Measurements from ENCODE around the gene HMGN1.

Gene HMGN1

GRCh38 chr21:39388038-39388810 lies 39.3 kb upstream of the HMGN1 start:
- Mint-ChIP-seq H3K9me3 (no peaks in the 10 kb centered on the region), H3K27me3 (ENCODE audit: low read depth, poor library complexity) (peaks cover 3% of the 10 kb centered on the region), H3K27ac (peak overlapping the region; percentile 96), H3K4me1 (peaks cover 49% of the 10 kb centered on the region), H3K4me3 (peak overlapping the region; percentile 80), H3K36me3 (ENCODE audit: low read depth) (peaks cover 26% of the 10 kb centered on the region)
- peak; percentile 88 for TF ChIP-seq CTCF (IDR thresholded peaks at IDR 0.05)
- peak; percentile 95 for DNase-seq

- TF ChIP-seq CTCF (IDR thresholded peaks at IDR 0.05) = no peak
- peak; percentile 97 for DNase-seq
- H3K4me3 Mint-ChIP-seq = peak overlapping the region; percentile 80
- peaks cover 20% of the 10 kb centered on the region for H3K36me3 Mint-ChIP-seq (ENCODE audit: low read depth)
- H3K27me3 Mint-ChIP-seq (ENCODE audit: low read depth, poor library complexity) = peaks cover 3% of the 10 kb centered on the region
- H3K4me1 Mint-ChIP-seq = peaks cover 44% of the 10 kb centered on the region
- H3K27ac Mint-ChIP-seq = no peak overlapping the region
- no peaks in the 10 kb centered on the region for H3K9me3 Mint-ChIP-seq
These were observed 38.7 kb upstream of the HMGN1 start for GRCh38 chr21:39387461-39388037.

- peaks cover 3% of the 10 kb centered on the region for H3K27me3 Mint-ChIP-seq (ENCODE audit: low read depth, poor library complexity)
- no peak for TF ChIP-seq CTCF (IDR thresholded peaks at IDR 0.05)
- no peaks in the 10 kb centered on the region for H3K9me3 Mint-ChIP-seq
- peaks cover 43% of the 10 kb centered on the region for H3K4me1 Mint-ChIP-seq
- DNase-seq = no peak
- H3K36me3 Mint-ChIP-seq (ENCODE audit: low read depth) = peaks cover 22% of the 10 kb centered on the region
- H3K27ac Mint-ChIP-seq = no peak overlapping the region
- H3K4me3 Mint-ChIP-seq = no peak overlapping the region
These were observed 38.0 kb upstream of the HMGN1 start for GRCh38 chr21:39386899-39387298.

- Mint-ChIP-seq H3K36me3 (ENCODE audit: low read depth) (peaks cover 15% of the 10 kb centered on the region), H3K4me1 (peaks cover 40% of the 10 kb centered on the region), H3K9me3 (no peaks in the 10 kb centered on the region), H3K4me3 (no peak overlapping the region), H3K27me3 (ENCODE audit: low read depth, poor library complexity) (peaks cover 3% of the 10 kb centered on the region), H3K27ac (no peak overlapping the region)
- no peak for TF ChIP-seq CTCF (IDR thresholded peaks at IDR 0.05)
- DNase-seq = no peak
These were observed 37.3 kb upstream of the HMGN1 start for GRCh38 chr21:39386194-39386593.

- H3K36me3 Mint-ChIP-seq (ENCODE audit: low read depth) = peaks cover 12% of the 10 kb centered on the region
- TF ChIP-seq CTCF (IDR thresholded peaks at IDR 0.05) = no peak
- no peaks in the 10 kb centered on the region for H3K9me3 Mint-ChIP-seq
- H3K4me1 Mint-ChIP-seq = peaks cover 40% of the 10 kb centered on the region
- peak overlapping the region; percentile 74 for H3K27ac Mint-ChIP-seq
- peaks cover 3% of the 10 kb centered on the region for H3K27me3 Mint-ChIP-seq (ENCODE audit: low read depth, poor library complexity)
- no peak overlapping the region for H3K4me3 Mint-ChIP-seq
- DNase-seq = no peak
These were observed 36.6 kb upstream of the HMGN1 start for GRCh38 chr21:39385299-39386145.
